ENCODE results near the gene C22orf39.

C22orf39 gene, protein sequence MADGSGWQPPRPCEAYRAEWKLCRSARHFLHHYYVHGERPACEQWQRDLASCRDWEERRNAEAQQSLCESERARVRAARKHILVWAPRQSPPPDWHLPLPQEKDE

DNA sequence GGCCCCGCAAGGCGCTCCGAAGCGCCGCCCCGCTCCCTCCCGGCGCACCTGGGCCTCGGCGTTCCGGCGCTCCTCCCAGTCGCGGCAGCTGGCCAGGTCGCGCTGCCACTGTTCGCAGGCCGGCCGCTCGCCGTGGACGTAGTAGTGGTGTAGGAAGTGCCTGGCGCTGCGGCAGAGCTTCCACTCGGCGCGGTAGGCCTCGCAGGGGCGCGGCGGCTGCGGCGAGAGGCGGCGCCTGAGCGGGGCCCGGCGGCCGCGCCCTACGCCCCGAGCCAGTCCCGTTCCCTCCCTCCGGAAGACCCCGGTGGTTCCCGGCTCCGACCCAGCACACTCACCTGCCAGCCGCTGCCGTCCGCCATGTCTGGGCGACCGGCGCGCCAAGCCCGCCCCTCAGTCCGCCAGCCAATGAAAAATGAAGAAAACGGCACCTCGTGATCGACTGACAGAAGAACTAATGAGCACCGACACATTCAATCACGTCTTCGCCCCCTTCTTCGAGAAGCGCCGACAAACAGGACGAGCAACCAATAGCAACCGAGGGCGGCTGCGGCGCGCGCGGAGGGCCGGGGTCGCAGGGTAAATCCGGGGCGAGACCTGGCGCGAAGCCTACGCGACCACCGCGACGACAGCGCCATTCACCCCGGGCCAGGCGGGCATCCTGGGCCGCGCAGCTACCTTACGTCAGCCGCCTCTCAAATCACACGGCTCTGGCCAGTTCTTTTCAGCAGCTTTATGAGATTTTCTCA, at the start of gene C22orf39:
C22orf39 (minus strand) TSS at position 382 of the 746 bp plus-strand sequence; CDS start at position 359, 23 bp downstream.
- DNase-seq (ENCODE audit: low read depth in 3 of 3) = peak; percentile 63 to 79 (median 77)

DNA sequence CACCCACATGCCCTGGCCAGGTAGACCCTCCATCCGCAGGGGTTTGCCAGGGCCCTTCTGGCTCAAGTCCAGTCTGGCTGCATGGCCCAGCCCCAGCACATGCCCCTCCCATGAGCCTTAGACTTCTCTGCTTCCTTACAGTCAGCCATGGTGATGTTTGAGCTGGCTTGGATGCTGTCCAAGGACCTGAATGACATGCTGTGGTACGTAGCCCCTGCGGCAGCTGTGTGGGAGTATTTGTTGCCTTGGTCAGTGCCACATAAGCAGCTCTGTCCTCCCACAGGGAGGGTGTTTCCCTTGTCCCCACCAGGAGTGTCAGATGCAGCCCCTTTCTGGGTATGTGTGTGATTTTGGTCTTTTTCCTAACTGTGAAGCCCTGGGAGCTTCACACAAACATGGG, 49.7 kb upstream of the C22orf39 start:
- no peak for DNase-seq (ENCODE audit: low read depth in 3 of 3)

- DNase-seq (ENCODE audit: low read depth in 3 of 3) = no peak
Measured at GRCh38 chr22:19496324-19496630, 48.8 kb upstream of the C22orf39 start.

- no peak for DNase-seq (ENCODE audit: low read depth in 3 of 3)
Measured at GRCh38 chr22:19495562-19496323, 48.2 kb upstream of the C22orf39 start.

DNA sequence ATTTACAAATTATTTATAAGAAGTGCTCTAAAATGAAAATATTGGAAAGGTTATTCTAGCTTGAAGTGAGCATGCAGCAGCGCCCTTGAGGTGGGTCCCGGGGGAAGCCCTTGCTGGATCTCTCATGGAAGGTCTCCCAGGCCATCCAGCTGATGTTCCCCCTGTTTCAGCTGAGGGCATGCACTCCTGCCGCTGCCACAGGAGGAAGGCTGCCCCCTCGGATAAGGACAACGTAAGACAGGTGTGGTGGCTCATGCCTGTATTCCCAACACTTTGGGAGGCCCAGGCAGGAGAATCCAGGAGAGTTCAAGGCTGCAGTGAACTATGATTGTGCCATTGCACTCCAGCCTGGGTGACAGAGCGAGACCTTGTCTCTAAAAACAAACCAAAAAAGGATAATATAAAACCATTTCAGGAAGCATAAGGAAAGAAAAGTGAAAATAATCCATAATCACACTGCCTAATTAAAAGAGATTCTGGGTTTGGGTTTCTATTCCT, 47.2 kb upstream of the C22orf39 start:
- no peak for DNase-seq (ENCODE audit: low read depth in 3 of 3)

- DNase-seq (ENCODE audit: low read depth in 3 of 3) = no peak
Measured at GRCh38 chr22:19494001-19494560, 46.6 kb upstream of the C22orf39 start.

DNA sequence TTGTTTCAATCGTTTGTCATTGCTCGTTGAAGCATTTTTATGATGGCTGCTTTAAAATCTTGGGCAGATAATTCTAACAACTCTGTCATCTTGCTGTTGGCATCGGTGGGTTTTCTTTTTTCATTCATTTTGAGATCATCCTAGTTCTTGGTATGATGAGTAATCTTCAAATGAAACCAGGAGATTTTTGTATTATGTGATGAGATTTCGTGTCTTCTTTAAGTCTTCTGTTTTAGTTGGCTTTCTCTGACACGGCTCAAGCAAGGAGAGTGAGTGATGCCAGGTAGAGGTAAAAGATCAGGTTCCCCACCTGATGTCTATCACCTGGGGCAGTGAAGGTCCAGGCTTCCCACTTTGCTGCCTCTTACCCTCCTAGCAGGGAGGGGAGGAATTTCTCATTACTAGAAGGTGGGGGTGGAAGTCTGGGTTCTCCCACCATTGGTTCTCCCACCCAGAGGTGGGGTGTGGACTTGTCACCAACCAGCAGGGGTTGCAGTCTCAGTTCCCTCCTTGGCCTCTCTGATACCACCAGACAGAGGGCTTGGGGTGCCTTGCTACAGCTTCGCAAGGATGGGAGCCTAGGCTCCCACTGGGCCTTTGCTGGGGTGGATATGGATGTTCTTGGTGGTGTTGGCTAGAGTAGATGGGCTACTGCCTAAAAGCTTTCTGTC, 45.1 kb upstream of the C22orf39 start:
- no peak for DNase-seq (ENCODE audit: low read depth in 3 of 3)

- no peak for DNase-seq (ENCODE audit: low read depth in 3 of 3)
Measured at GRCh38 chr22:19490628-19491230, 43.2 kb upstream of the C22orf39 start.

DNA sequence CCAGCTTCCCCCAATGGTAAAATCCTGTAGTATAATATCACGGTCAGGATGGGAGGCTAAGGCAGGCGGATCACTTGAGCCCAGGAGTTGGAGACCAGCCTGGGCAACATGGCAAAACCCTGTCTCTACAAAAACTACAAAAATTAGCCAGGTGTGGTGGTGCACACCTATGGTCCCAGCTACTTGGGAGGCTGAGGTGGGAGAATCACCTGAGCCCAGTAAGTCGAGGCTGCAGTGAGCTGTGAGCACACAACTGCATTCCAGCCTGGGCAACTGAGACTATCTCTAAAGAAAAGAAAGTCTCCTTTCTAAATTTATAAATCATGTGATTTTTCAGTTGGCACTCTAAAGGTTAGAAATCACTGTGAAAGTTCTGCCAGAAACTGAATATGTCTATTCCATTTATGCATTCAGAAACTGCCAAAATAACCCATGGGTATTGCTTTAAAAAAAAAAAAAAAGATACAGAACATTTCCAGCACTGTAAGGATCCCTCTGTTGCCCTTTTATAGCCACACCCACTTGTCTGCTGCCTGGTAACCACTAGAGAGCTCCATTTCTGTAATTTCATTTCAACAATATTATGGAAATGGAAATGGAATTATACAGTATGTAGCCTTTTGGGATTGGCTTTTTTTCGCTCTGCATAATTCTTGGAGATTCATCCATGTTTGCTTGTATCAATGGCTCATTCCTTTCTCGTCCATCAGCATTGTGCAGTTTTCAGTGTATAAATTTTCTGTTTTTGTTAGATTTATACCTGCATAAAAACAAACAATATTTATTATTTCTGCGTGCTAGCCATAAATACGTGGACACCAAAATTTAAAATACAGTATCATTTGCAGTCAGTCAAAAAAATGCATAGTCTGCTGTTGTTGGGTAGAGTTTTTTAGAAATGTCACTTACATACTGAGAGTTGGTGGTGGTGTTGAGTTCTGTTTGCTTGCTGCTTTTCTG, 41.7 kb upstream of the C22orf39 start:
- no peak for DNase-seq (ENCODE audit: low read depth in 3 of 3)

GRCh38 chr22:19488285-19488684, 40.8 kb upstream of the C22orf39 start:
- no peak for DNase-seq (ENCODE audit: low read depth in 3 of 3)

DNA sequence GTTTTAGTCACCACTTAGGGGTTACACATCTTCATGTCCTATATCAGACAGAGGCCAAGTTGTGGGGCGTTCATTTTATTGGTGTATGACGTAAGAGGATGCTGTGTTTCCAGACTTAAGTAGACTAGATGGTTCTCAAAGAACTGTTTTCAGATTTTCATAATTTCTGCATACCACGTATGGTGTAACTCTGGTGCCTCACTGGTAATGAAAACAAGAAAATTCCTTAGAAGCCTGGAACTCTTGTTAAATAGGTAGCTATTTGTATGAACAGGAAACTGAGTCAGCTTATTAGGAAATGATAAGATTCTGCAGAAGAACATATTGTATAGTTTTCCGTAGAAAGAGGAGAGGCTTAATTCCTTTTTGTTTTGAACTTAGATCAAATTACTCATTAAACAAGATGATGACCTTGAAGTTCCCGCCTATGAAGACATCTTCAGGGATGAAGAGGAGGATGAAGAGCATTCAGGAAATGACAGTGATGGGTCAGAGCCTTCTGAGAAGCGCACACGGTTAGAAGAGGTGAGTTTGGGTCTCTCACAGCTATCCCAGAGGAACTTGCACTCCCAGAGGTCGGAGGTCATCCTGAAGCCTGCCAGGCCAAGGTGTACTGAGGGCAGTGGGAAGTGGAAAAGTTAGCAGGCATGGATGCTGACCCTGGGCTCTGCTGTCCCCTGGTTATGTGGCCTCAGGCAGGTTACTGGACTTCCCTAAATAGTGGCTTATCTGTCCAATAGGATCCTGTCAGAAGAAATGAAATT, 36.2 kb upstream of the C22orf39 start:
- no peak for DNase-seq (ENCODE audit: low read depth in 3 of 3)

GRCh38 chr22:19482297-19482696, 34.8 kb upstream of the C22orf39 start:
- DNase-seq (ENCODE audit: low read depth in 3 of 3) = no peak

- DNase-seq (ENCODE audit: low read depth in 3 of 3) = no peak
Measured at GRCh38 chr22:19480789-19481188, 33.3 kb upstream of the C22orf39 start.

DNA sequence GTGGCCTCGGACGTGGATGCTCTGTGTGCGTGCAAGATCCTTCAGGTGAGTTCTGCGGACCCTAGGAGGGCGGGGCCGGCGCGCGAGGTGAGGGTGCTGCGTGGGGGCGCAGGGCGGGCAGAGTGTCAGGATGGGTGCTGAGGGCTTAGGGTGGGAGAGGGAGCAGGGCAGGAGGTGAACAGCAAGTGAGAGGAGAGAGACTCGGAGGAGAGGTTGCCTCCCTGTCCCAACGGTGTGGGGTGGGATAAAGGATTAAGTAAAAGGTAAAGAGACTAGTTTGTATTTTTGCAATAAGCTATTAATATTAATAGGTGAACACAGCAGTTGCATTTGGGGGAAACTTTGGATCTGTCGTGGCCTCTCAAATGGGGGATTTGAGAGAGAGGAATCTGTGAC, 32.7 kb upstream of the C22orf39 start:
- DNase-seq (ENCODE audit: low read depth in 3 of 3) = no peak

DNA sequence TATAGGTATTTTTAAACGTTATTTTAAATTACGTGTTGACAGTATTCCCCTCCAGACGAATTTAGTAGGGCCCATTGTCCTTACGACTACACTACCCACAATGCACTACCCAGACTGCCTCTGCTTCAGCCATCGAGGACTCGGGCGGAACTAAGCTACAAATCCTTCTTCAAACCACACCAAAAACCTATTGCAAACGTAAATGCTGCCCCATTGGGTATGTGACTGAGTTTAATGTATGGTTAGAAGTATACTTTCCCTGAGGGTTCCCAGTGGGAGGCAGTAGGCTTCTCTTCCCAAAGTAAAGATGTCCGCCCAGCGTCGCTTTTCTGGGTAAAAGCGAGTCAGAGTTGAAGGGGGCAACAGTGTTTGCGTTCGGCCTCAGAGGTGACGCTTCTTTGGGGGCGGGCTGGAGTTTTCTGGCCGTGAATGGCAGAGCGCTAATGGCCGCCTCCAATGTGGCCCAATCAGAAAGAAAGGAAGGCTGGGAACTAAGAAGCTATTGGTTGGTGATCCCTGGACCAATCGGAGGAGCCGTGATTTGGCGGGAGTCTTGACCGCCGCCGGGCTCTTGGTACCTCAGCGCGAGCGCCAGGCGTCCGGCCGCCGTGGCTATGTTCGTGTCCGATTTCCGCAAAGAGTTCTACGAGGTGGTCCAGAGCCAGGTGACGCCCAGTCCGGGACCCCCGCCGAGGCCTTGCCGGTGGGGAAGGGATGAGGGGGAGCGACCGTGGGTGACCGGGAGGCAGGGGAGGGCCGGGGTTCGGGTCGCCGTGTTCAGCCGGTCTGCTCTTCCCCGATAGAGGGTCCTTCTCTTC, 32.1 kb upstream of the C22orf39 start, which contains the start of gene CDC45:
CDC45 (plus strand) TSS at position 566 of the 818 bp plus-strand sequence; CDS start at position 615, 49 bp downstream.
- DNase-seq (ENCODE audit: low read depth in 3 of 3) = peak; percentile 70 to 88 (median 85)

GRCh38 chr22:19478901-19479354, 31.4 kb upstream of the C22orf39 start, which contains the start of gene UFD1:
Gene UFD1, minus strand, starts transcription at chr22:19479193. Its CDS starts 108 bp downstream, at chr22:19479085.
- DNase-seq (ENCODE audit: low read depth in 3 of 3) = peak; percentile 54 to 57 (median 56)

- peak in 1 of 3 experiments; percentile 7 for DNase-seq (ENCODE audit: low read depth in 3 of 3)
Measured at GRCh38 chr22:19478045-19478900, 30.8 kb upstream of the C22orf39 start.

Measured in stimulated activated CD4-positive, alpha-beta T cell treated with anti-CD3 and anti-CD28 coated beads, TNF-alpha, amount 100 ng/mL, for 4 hours (primary cell).